Measurements from ENCODE around the gene CFL1.
"Not testable (repeated sequence)": the region's sequence is repeated elsewhere in the genome, so short reads cannot be mapped to it uniquely, and the experiment has no call there.

CFL1 gene

GRCh38 chr11:65842144-65842543, 15.8 kb downstream of the CFL1 start:
- DNase-seq (ENCODE audit: low read depth in 2 of 2), result no peak

- no peak for DNase-seq (ENCODE audit: low read depth in 2 of 2)
These were observed 23.8 kb downstream of the CFL1 start for GRCh38 chr11:65834202-65834601.

GRCh38 chr11:65833297-65834030, 24.5 kb downstream of the CFL1 start, which contains the start of gene SNX32:
Gene SNX32, plus strand, starts transcription at chr11:65833963. Its CDS starts 103 bp downstream, at chr11:65834066.
- peak; percentile 92 to 95 for DNase-seq (ENCODE audit: low read depth in 2 of 2)

- DNase-seq (ENCODE audit: low read depth in 2 of 2), result not testable (repeated sequence)
These were observed 25.7 kb downstream of the CFL1 start for GRCh38 chr11:65832231-65832630.

GRCh38 chr11:65829459-65829858, 28.5 kb downstream of the CFL1 start:
- no peak for DNase-seq (ENCODE audit: low read depth in 2 of 2)

GRCh38 chr11:65826984-65827735, 30.8 kb downstream of the CFL1 start:
- DNase-seq (ENCODE audit: low read depth in 2 of 2), result no peak

GRCh38 chr11:65822776-65823528, 35.0 kb downstream of the CFL1 start:
- no peak for DNase-seq (ENCODE audit: low read depth in 2 of 2)

GRCh38 chr11:65821107-65821506, 36.9 kb downstream of the CFL1 start:
- no peak for DNase-seq (ENCODE audit: low read depth in 2 of 2)

GRCh38 chr11:65817835-65818680, 39.9 kb downstream of the CFL1 start:
- peak; percentile 85 to 93 for DNase-seq (ENCODE audit: low read depth in 2 of 2)

GRCh38 chr11:65817312-65817834, 40.6 kb downstream of the CFL1 start:
- DNase-seq (ENCODE audit: low read depth in 2 of 2), result no peak

GRCh38 chr11:65816696-65817095, 41.3 kb downstream of the CFL1 start:
- no peak for DNase-seq (ENCODE audit: low read depth in 2 of 2)

- no peak for DNase-seq (ENCODE audit: low read depth in 2 of 2)
These were observed 42.9 kb downstream of the CFL1 start for GRCh38 chr11:65814986-65815565.

- no peak for DNase-seq (ENCODE audit: low read depth in 2 of 2)
These were observed 43.6 kb downstream of the CFL1 start for GRCh38 chr11:65814131-65814985.

GRCh38 chr11:65811764-65812475, 46.1 kb downstream of the CFL1 start:
- no peak for DNase-seq (ENCODE audit: low read depth in 2 of 2)

GRCh38 chr11:65810046-65810868, 47.7 kb downstream of the CFL1 start:
- DNase-seq (ENCODE audit: low read depth in 2 of 2), result no peak

GRCh38 chr11:65809496-65809895, 48.5 kb downstream of the CFL1 start:
- DNase-seq (ENCODE audit: low read depth in 2 of 2), result no peak

GRCh38 chr11:65808744-65809341, 49.1 kb downstream of the CFL1 start:
- DNase-seq (ENCODE audit: low read depth in 2 of 2), result no peak

- DNase-seq (ENCODE audit: low read depth in 2 of 2), result no peak
These were observed 51.0 kb downstream of the CFL1 start for GRCh38 chr11:65806979-65807378.
